Activated naive CD4-positive, alpha-beta T cell (primary cell): Measurements from ENCODE around the gene KCNK5.

Source experiments
- DNase-seq, 4 experiments: peaks; one replicate each; lab custom pipeline; 2025; lab: John Stamatoyannopoulos, UW

The KCNK5 gene

GRCh38 chr6:39240155-39240757, 11.0 kb upstream of the KCNK5 start:
- DNase-seq: no peak

GRCh38 chr6:39239527-39240154, 10.4 kb upstream of the KCNK5 start:
- no peak for DNase-seq

- DNase-seq: no peak
Observed at GRCh38 chr6:39236742-39237141, 7.5 kb upstream of the KCNK5 start.

GRCh38 chr6:39233333-39233732, 4.1 kb upstream of the KCNK5 start:
- DNase-seq: no peak

GRCh38 chr6:39231521-39232243, 2.4 kb upstream of the KCNK5 start:
- no peak for DNase-seq

- no peak for DNase-seq
Observed at GRCh38 chr6:39230654-39231035, 1.4 kb upstream of the KCNK5 start.

GRCh38 chr6:39228111-39228971, 934 bp downstream of the KCNK5 start:
- no peak for DNase-seq

GRCh38 chr6:39227476-39227875, 1.8 kb downstream of the KCNK5 start:
- DNase-seq: no peak

- no peak for DNase-seq
Observed at GRCh38 chr6:39226639-39227329, 2.5 kb downstream of the KCNK5 start.

GRCh38 chr6:39225946-39226437, 3.3 kb downstream of the KCNK5 start:
- peak in 1 of 4 experiments; percentile 2 for DNase-seq

GRCh38 chr6:39225543-39225942, 3.7 kb downstream of the KCNK5 start:
- no peak for DNase-seq

GRCh38 chr6:39224523-39225182, 4.6 kb downstream of the KCNK5 start:
- no peak for DNase-seq

- DNase-seq: no peak
Observed at GRCh38 chr6:39224011-39224410, 5.3 kb downstream of the KCNK5 start.

GRCh38 chr6:39223555-39223954, 5.7 kb downstream of the KCNK5 start:
- DNase-seq: no peak

GRCh38 chr6:39223061-39223460, 6.2 kb downstream of the KCNK5 start:
- DNase-seq: no peak

- no peak for DNase-seq
Observed at GRCh38 chr6:39221779-39222641, 7.3 kb downstream of the KCNK5 start.

GRCh38 chr6:39221115-39221514, 8.2 kb downstream of the KCNK5 start:
- no peak for DNase-seq

GRCh38 chr6:39218868-39219567, 10.3 kb downstream of the KCNK5 start:
- no peak for DNase-seq

- DNase-seq: no peak
Observed at GRCh38 chr6:39217177-39217864, 12.0 kb downstream of the KCNK5 start.
